GM23338 (cell line): ENCODE measurements around the gene ATP2A3. TPM values are rescaled to one million over a fixed set of nuclear protein-coding genes. Genes with fewer than 3 reads are reported as not detected.

Source experiments
- ATAC-seq: fragments of 200-7000 bp; cut with Tn5 transposase; 3 replicates; pipeline ENCODE4 v1.9.1; 2020
- DNase-seq: peaks from one replicate; pipeline ENCODE4 v3.0.0-alpha.2; 2015; ENCODE audit warnings: low spot score
- H2AFZ ChIP-seq: fragments of 200-600 bp; sonication (generic); 2 replicates; pipeline ENCODE4 v1.8.0; 2016; ENCODE audit warnings: antibody characterized with exemption, mild to moderate bottlenecking, moderate library complexity
- H3F3A ChIP-seq: fragments of 200-600 bp; sonication (generic); replicated peaks from 2 replicates; pipeline ENCODE4 v1.8.0; 2017; ENCODE audit warnings: antibody characterized with exemption, mixed run types, low read depth
- H3K27ac ChIP-seq: fragments of 200-600 bp; sonication (generic); 2 replicates; pipeline ENCODE4 v1.6.1; 2016; ENCODE audit warnings: low read depth
- H3K27me3 ChIP-seq: fragments of 200-600 bp; sonication (generic); 2 replicates; pipeline ENCODE4 v1.8.0; 2016; ENCODE audit warnings: mild to moderate bottlenecking, mixed run types, moderate library complexity; ENCODE audit not compliant: insufficient read depth
- H3K36me3 ChIP-seq: fragments of 200-600 bp; sonication (generic); 2 replicates; pipeline ENCODE4 v1.8.0; 2016; ENCODE audit warnings: mild to moderate bottlenecking; ENCODE audit not compliant: insufficient read depth
- H3K4me1 ChIP-seq: fragments of 200-600 bp; sonication (generic); 2 replicates; pipeline ENCODE4 v1.8.0; 2016; ENCODE audit warnings: mild to moderate bottlenecking, moderate library complexity; ENCODE audit not compliant: insufficient read depth
- H3K4me2 ChIP-seq: fragments of 200-600 bp; sonication (generic); 2 replicates; pipeline ENCODE4 v1.7.1; 2017; ENCODE audit warnings: mixed run types
- H3K4me3 ChIP-seq: fragments of 200-600 bp; sonication (generic); 2 replicates; pipeline ENCODE4 v1.6.1; 2016; ENCODE audit warnings: mixed run types
- H3K79me2 ChIP-seq: fragments of 200-600 bp; sonication (generic); replicated peaks from 2 replicates; pipeline ENCODE4 v1.8.0; 2017; ENCODE audit warnings: mild to moderate bottlenecking; ENCODE audit not compliant: insufficient read depth
- H3K9me2 ChIP-seq: fragments of 200-600 bp; sonication (generic); 2 replicates; pipeline ENCODE4 v1.8.0; 2017; ENCODE audit not compliant: insufficient read depth
- H4K20me1 ChIP-seq: fragments of 200-600 bp; sonication (generic); replicated peaks from 2 replicates; pipeline ENCODE4 v1.8.0; 2017; ENCODE audit warnings: mild to moderate bottlenecking; ENCODE audit not compliant: insufficient read depth
- H3K27ac Mint-ChIP-seq: 2 replicates; pipeline ENCODE4 v1.8.0; 2020; ENCODE audit warnings: inconsistent platforms, mild to moderate bottlenecking, moderate library complexity, mixed read lengths
- H3K27me3 Mint-ChIP-seq: 3 replicates; pipeline ENCODE4 v1.8.0; 2022; ENCODE audit warnings: low read depth, mild to moderate bottlenecking, moderate library complexity, mixed read lengths, inconsistent platforms; ENCODE audit not compliant: insufficient read depth, poor library complexity
- H3K36me3 Mint-ChIP-seq: 3 replicates; pipeline ENCODE4 v1.8.0; 2021; ENCODE audit warnings: low read depth, mild to moderate bottlenecking, inconsistent platforms, moderate library complexity, mixed read lengths
- H3K4me1 Mint-ChIP-seq: 3 replicates; pipeline ENCODE4 v1.8.0; 2020; ENCODE audit warnings: mild to moderate bottlenecking, inconsistent platforms, mixed read lengths
- H3K4me3 Mint-ChIP-seq: 3 replicates; pipeline ENCODE4 v1.8.0; 2021; ENCODE audit warnings: moderate library complexity, mild to moderate bottlenecking, inconsistent platforms, mixed read lengths
- H3K9me3 Mint-ChIP-seq: 3 replicates; pipeline ENCODE4 v1.8.0; 2020; ENCODE audit warnings: moderate library complexity, mild to moderate bottlenecking, inconsistent platforms, mixed read lengths
- EZH2 ChIP-seq: fragments of 200-600 bp; sonication (generic); IDR thresholded peaks from one replicate; pipeline ENCODE4 v1.8.0; 2017; ENCODE audit warnings: antibody characterized with exemption, mild to moderate bottlenecking, low read depth; ENCODE audit not compliant: unreplicated experiment
- EZH2phosphoT487 ChIP-seq: fragments of 200-600 bp; sonication (generic); IDR thresholded peaks from one replicate; pipeline ENCODE4 v1.8.1; 2018; ENCODE audit warnings: antibody characterized with exemption; ENCODE audit not compliant: unreplicated experiment
- NANOG ChIP-seq: IDR thresholded peaks from 2 replicates; pipeline ENCODE4 v1.6.1; 2016; ENCODE audit warnings: antibody characterized with exemption, borderline replicate concordance
- POLR2AphosphoS5 ChIP-seq: IDR thresholded peaks from 2 replicates; pipeline ENCODE4 v1.6.1; 2016; ENCODE audit warnings: antibody characterized with exemption, low read depth
- STAT1 ChIP-seq: IDR thresholded peaks from one replicate; pipeline ENCODE4 v1.6.1; 2016; ENCODE audit warnings: antibody characterized with exemption; ENCODE audit not compliant: unreplicated experiment
- ZNF114 ChIP-seq: fragments of 250-450 bp; sonication (Bioruptor Pico); IDR thresholded peaks from 2 replicates; pipeline ENCODE4 v1.5.0; 2020; ENCODE audit warnings: mild to moderate bottlenecking, moderate library complexity
- ZNF331 ChIP-seq: fragments of 250-450 bp; sonication (Bioruptor Pico); IDR thresholded peaks from 2 replicates; pipeline ENCODE4 v1.5.0; 2020; ENCODE audit warnings: low read depth, mild to moderate bottlenecking, moderate library complexity
- polyA plus RNA-seq: library from polyadenylated mRNA; unstranded; fragments of >200 nt; fragmentation: Nextera tagmentation; extraction: Ambion mirVana; gene quantifications from 2 replicates; pipeline ENCODE4 v1.2.1, GENCODE V29; 2016
- total RNA-seq: library from RNA; depleted of rRNA; stranded (reverse); fragments of >200 nt; shearing (Covaris generic); gene quantifications from 2 replicates; pipeline ENCODE4 v1.2.3, GENCODE V29; 2014
- TF ChIP-seq, protein P1 (sequence below): IDR thresholded peaks from one replicate; pipeline ENCODE4 v1.6.1; 2018; ENCODE audit warnings: antibody characterized with exemption; ENCODE audit not compliant: unreplicated experiment
- TF ChIP-seq, protein P2 (sequence below), 2 experiments: fragments of 200-600 bp in 1 of 2; sonication (generic) in 1 of 2; conservative IDR thresholded peaks; 2 replicates each; pipeline versions ENCODE4 v1.5.1 to v1.6.1; 2016 to 2017; ENCODE audit warnings: antibody characterized with exemption in 2 of 2, low read depth in 2 of 2, mild to moderate bottlenecking in 2 of 2, moderate library complexity in 1 of 2

ATP2A3 gene
- total and polyA plus RNA-seq, 2 experiments from 2014 or later = 9.6 to 35.2 TPM

DNA sequence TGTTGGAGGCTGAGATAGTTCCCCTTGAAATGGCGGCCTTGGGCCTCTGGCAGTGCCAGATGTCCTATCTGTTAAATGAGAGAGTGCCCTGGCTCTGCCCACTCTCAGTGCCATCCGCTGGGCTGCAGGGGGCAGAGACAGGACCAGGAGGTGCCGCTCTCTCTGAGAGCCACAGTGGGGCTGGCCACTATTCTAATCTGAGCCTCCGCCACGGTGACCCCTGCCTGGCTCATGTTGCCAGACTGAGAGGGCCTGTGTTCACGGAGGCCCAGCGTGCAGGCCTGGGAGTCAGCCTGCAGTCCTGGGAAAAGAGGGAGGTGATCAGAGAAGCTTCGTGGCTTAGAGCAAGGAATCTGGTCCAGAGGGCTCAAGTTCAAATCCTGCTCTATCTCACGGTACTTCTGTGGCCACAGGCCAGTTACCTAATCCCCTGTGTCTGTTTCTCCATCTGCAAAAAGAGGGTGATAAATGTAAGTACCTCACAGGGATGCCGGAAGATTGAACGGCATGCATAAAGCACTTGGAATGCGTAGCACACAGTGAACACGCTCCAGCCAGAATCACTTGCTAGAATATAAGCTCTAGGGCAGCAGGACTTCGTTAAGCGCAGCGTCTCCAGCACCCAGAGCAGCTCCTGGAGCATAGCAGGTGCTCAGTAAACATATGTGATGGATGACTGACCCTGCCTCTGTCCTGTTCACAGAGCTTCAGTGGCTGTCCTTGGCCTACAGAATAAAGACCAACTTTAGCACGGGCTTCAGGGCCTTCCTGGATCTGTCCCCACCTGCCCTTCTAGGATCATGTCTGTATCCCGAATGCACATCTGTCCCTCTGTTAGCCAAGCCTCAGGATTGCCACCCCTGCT is 6.3 kb downstream of the ATP2A3 start:
- no peak overlapping the region for H3K27ac Mint-ChIP-seq
- no peaks in the 10 kb centered on the region for H3K36me3 Mint-ChIP-seq
- peaks cover 32% of the 10 kb centered on the region for H3K27me3 Mint-ChIP-seq
- Histone ChIP-seq H3K4me1 (peaks cover 45% of the 10 kb centered on the region), H3K36me3 (no peaks in the 10 kb centered on the region), H3K79me2 (peaks cover 5% of the 10 kb centered on the region; the same call in 1 of the 2 replicates), H4K20me1 (peaks cover 4% of the 10 kb centered on the region), H3K9me2 (no peaks in the 10 kb centered on the region), H3K27ac (no peak overlapping the region), H3K4me3 (no peak overlapping the region), H2AFZ (no peak overlapping the region), H3K4me2 (no peak overlapping the region), H3F3A (peaks cover 18% of the 10 kb centered on the region; the same call in 1 of the 2 replicates), H3K27me3 (peaks cover 4% of the 10 kb centered on the region)
- no peak overlapping the region for H3K4me3 Mint-ChIP-seq
- no peaks in the 10 kb centered on the region for H3K9me3 Mint-ChIP-seq
- ATAC-seq (no peak), DNase-seq (no peak)
- H3K4me1 Mint-ChIP-seq = peaks cover 63% of the 10 kb centered on the region
- TF ChIP-seq STAT1 = no peak
- TF ChIP-seq EZH2 = no peak
- no peak for TF ChIP-seq ZNF331 (CRISPR knock-in tag)

DNA sequence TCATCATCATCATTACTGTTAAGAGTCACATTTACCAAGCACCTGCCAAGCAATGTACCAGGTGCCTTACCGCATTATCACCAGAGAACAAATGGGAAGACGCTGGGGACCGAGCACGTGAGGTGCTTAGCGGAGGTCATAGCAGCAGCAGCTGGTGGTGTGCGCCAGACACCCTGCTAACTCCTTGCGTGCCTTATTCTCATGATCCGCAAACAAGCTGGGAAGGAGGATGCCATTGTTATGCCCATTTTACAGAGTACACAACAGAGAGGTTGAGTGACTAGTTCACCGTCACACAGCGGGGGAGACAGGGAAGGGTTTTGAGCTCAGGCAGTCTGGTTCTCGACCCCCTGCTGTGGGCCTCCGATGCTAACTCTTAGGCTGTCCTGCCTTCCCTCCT is 7.3 kb downstream of the ATP2A3 start:
- H3K4me2 ChIP-seq = peak overlapping the region; percentile 70
- ATAC-seq = peak; percentile 4; the same call in 1 of the 3 replicates
- no peak overlapping the region for H3K27ac Mint-ChIP-seq

More for the DNA sequence above, 7.3 kb downstream of the ATP2A3 start:
- Histone ChIP-seq H3K79me2 (peaks cover 5% of the 10 kb centered on the region; the same call in 1 of the 2 replicates), H3K36me3 (no peaks in the 10 kb centered on the region), H3K27ac (no peak overlapping the region), H3K27me3 (no peaks in the 10 kb centered on the region), H4K20me1 (peaks cover 4% of the 10 kb centered on the region; the same call in 1 of the 2 replicates), H3K9me2 (no peaks in the 10 kb centered on the region), H3K4me1 (peaks cover 44% of the 10 kb centered on the region), H3F3A (peaks cover 14% of the 10 kb centered on the region; the same call in 1 of the 2 replicates), H2AFZ (no peak overlapping the region), H3K4me3 (peak overlapping the region; percentile 3; the same call in 1 of the 2 replicates)
- Mint-ChIP-seq H3K4me1 (peaks cover 56% of the 10 kb centered on the region), H3K27me3 (peaks cover 26% of the 10 kb centered on the region), H3K9me3 (no peaks in the 10 kb centered on the region), H3K36me3 (no peaks in the 10 kb centered on the region), H3K4me3 (peak overlapping the region; percentile 28; the same call in 2 of the 3 replicates)
- DNase-seq = no peak
- TF ChIP-seq EZH2phosphoT487 (no peak), NANOG (no peak), ZNF114 (CRISPR knock-in tag) (no peak), STAT1 (no peak), EZH2 (no peak), POLR2AphosphoS5 (no peak)
- TF ChIP-seq, protein P1, sequence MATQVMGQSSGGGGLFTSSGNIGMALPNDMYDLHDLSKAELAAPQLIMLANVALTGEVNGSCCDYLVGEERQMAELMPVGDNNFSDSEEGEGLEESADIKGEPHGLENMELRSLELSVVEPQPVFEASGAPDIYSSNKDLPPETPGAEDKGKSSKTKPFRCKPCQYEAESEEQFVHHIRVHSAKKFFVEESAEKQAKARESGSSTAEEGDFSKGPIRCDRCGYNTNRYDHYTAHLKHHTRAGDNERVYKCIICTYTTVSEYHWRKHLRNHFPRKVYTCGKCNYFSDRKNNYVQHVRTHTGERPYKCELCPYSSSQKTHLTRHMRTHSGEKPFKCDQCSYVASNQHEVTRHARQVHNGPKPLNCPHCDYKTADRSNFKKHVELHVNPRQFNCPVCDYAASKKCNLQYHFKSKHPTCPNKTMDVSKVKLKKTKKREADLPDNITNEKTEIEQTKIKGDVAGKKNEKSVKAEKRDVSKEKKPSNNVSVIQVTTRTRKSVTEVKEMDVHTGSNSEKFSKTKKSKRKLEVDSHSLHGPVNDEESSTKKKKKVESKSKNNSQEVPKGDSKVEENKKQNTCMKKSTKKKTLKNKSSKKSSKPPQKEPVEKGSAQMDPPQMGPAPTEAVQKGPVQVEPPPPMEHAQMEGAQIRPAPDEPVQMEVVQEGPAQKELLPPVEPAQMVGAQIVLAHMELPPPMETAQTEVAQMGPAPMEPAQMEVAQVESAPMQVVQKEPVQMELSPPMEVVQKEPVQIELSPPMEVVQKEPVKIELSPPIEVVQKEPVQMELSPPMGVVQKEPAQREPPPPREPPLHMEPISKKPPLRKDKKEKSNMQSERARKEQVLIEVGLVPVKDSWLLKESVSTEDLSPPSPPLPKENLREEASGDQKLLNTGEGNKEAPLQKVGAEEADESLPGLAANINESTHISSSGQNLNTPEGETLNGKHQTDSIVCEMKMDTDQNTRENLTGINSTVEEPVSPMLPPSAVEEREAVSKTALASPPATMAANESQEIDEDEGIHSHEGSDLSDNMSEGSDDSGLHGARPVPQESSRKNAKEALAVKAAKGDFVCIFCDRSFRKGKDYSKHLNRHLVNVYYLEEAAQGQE = no peak
- TF ChIP-seq, protein P2, sequence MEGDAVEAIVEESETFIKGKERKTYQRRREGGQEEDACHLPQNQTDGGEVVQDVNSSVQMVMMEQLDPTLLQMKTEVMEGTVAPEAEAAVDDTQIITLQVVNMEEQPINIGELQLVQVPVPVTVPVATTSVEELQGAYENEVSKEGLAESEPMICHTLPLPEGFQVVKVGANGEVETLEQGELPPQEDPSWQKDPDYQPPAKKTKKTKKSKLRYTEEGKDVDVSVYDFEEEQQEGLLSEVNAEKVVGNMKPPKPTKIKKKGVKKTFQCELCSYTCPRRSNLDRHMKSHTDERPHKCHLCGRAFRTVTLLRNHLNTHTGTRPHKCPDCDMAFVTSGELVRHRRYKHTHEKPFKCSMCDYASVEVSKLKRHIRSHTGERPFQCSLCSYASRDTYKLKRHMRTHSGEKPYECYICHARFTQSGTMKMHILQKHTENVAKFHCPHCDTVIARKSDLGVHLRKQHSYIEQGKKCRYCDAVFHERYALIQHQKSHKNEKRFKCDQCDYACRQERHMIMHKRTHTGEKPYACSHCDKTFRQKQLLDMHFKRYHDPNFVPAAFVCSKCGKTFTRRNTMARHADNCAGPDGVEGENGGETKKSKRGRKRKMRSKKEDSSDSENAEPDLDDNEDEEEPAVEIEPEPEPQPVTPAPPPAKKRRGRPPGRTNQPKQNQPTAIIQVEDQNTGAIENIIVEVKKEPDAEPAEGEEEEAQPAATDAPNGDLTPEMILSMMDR (conservative IDR thresholded peaks at IDR 0.05; ENCODE audit: low read depth in 2 of 2) = no peak
